Ascending aorta (tissue), 2 donors: ENCODE data around the gene ABHD12. TPM values are rescaled to one million over a fixed set of nuclear protein-coding genes. Genes with fewer than 3 reads are reported as not detected.
A peak's percentile ranks its signal among the peaks of the same experiment; 100 is the strongest.

Experiments
- DNase-seq, 2 donors: peaks; one replicate each; pipeline ENCODE4 v3.0.0-alpha.2; 2019; ENCODE audit warnings: low spot score in 2 of 2
- H3K27ac ChIP-seq, 2 donors: fragments of 200-600 bp; sonication (generic); one replicate each; pipeline ENCODE4 v1.5.1; 2016 to 2017; ENCODE audit warnings: mild to moderate bottlenecking in 1 of 2
- H3K27me3 ChIP-seq: fragments of 200-600 bp; sonication (generic); one replicate; pipeline ENCODE4 v1.5.1; 2017
- H3K36me3 ChIP-seq, 2 donors: fragments of 200-600 bp; sonication (generic); one replicate each; pipeline ENCODE4 v1.5.1; 2016
- H3K4me1 ChIP-seq, 2 donors: fragments of 200-600 bp; sonication (generic); one replicate each; pipeline ENCODE4 v1.5.1; 2016 to 2017; ENCODE audit warnings: mild to moderate bottlenecking in 1 of 2
- H3K4me3 ChIP-seq, 2 donors: fragments of 200-600 bp; sonication (generic); one replicate each; pipeline ENCODE4 v1.5.1; 2016 to 2017; ENCODE audit warnings: mild to moderate bottlenecking in 1 of 2
- H3K9me3 ChIP-seq, 2 donors: fragments of 200-600 bp; sonication (generic); one replicate each; pipeline ENCODE4 v1.5.1; 2016
- CTCF ChIP-seq, 3 experiments: fragments of 200-600 bp in 2 of 3; fragments of 450-650 bp in 1 of 3; sonication (generic) in 2 of 3; IDR thresholded peaks; one replicate each; pipeline ENCODE4 v1.5.1; 2016 to 2019; ENCODE audit warnings: antibody characterized with exemption in 3 of 3, mild to moderate bottlenecking in 1 of 3, moderate library complexity in 1 of 3
- intact Hi-C: fragments of 100-400 bp; cut with DNase I; formaldehyde crosslinking; loops from one replicate; pipeline ENCODE4 v1.15.1; 2023
- total RNA-seq: library from RNA; depleted of rRNA; stranded (reverse); fragments of >200 nt; gene quantifications from one replicate; pipeline ENCODE4 v1.1.0, GENCODE V29; 2016

The ABHD12 gene
- total RNA-seq, 1 donor from 2014 or later: 24.3 TPM

DNA sequence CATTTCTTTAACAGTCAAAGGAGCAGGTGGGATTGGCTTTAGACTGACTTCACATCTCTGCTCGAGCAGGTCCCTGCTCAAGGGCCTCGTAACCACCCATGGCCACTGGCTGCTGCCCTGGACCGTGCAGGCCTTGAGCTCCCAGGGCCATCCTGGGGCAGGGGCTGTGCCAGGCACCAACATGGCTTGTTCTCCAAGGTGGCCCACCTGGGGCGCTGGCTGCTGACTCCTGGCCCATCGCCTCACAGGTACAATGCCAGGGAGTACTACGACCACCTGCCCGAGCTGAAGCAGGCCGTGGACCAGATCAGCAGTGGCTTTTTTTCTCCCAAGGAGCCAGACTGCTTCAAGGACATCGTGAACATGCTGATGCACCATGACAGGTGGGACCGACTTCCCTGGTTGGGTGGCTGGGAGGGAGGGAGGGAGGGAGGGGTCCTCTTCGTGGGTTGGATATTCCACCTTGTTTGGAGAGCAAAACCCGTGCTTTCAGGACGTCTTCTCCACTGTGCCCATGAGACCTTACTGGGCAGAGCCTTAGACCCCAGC, 96.7 kb downstream of the ABHD12 start:
- TF ChIP-seq CTCF (IDR thresholded peaks at IDR 0.05): no peak
- Histone ChIP-seq H3K27me3 (no peaks in the 10 kb centered on the region), H3K9me3 (no peaks in the 10 kb centered on the region), H3K4me1 (peaks cover 7 to 27% of the 10 kb centered on the region in 2 donors), H3K27ac (peak overlapping the region; percentile 61 to 64), H3K4me3 (no peak overlapping the region), H3K36me3 (peaks cover 35 to 75% of the 10 kb centered on the region in 2 donors)
- DNase-seq: no peak
- intact Hi-C loops: loop anchor here (2.0 to 10.0 kb wide), 5 partner anchors 47 to 401 kb away; partner anchors contain the start of genes ABHD12, APMAP, PYGB and ZNF337

- H3K4me3 ChIP-seq: no peak overlapping the region
- DNase-seq: no peak
- TF ChIP-seq CTCF (IDR thresholded peaks at IDR 0.05): no peak
- peaks cover 7 to 27% of the 10 kb centered on the region in 2 donors for H3K4me1 ChIP-seq
- peak overlapping the region; percentile 32 to 64 for H3K27ac ChIP-seq
- no peaks in the 10 kb centered on the region for H3K27me3 ChIP-seq
- no peaks in the 10 kb centered on the region for H3K9me3 ChIP-seq
- peaks cover 40 to 75% of the 10 kb centered on the region in 2 donors for H3K36me3 ChIP-seq
- intact Hi-C loops: loop anchor here (5.0 to 10.0 kb wide), 2 partner anchors 46 to 401 kb away; partner anchors contain the start of genes PYGB and ZNF337
Measured at GRCh38 chr20:25293507-25293906, 97.1 kb downstream of the ABHD12 start.

DNA sequence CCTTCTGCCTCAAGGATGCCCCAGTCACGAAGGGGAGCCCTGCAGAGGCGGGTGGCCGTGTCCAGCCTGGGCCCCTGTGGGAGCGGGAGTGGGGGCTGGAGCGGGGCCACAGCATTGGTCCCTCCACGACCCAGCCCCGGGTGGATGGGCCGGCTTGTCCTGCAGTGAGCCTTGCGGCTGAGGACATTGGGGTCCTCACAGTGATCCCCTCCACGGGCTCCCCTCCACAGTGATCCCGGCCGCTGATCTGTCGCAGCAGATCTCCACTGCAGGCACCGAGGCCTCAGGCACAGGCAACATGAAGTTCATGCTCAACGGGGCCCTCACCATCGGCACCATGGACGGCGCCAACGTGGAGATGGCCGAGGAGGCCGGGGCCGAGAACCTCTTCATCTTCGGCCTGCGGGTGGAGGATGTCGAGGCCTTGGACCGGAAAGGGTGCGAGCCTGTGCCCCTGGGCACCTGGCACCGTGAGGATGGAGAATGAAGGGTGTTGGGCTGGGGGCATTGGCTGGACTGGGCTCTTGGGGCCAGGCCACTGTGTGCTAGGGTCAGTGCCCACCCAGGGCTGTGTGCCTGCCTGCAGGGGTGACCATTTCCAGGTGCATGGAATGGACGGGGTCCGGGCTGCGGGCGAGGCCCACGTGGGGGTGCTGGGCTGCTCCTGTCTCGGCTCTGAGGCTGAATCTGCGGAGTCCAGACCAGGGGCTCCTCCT, 98.3 kb downstream of the ABHD12 start:
- Histone ChIP-seq H3K36me3 (peaks cover 49 to 75% of the 10 kb centered on the region in 2 donors), H3K27ac (no peak overlapping the region), H3K4me1 (peaks cover 7 to 27% of the 10 kb centered on the region in 2 donors), H3K9me3 (no peaks in the 10 kb centered on the region), H3K4me3 (no peak overlapping the region), H3K27me3 (no peaks in the 10 kb centered on the region)
- no peak for DNase-seq
- intact Hi-C loops: loop anchor here (5.0 to 10.0 kb wide), 2 partner anchors 45 to 402 kb away; partner anchors contain the start of genes PYGB and ZNF337
- no peak for TF ChIP-seq CTCF (IDR thresholded peaks at IDR 0.05)

- H3K27me3 ChIP-seq: no peaks in the 10 kb centered on the region
- peaks cover 54 to 76% of the 10 kb centered on the region in 2 donors for H3K36me3 ChIP-seq
- H3K4me3 ChIP-seq: no peak overlapping the region
- H3K9me3 ChIP-seq: no peaks in the 10 kb centered on the region
- TF ChIP-seq CTCF (IDR thresholded peaks at IDR 0.05): no peak
- DNase-seq: no peak
- H3K4me1 ChIP-seq: peaks cover 7 to 22% of the 10 kb centered on the region in 2 donors
- peak overlapping the region in 1 of 2 donors; percentile 18 for H3K27ac ChIP-seq
- intact Hi-C loops: loop anchor here (5.0 to 10.0 kb wide), 2 partner anchors 44 to 403 kb away; partner anchors contain the start of genes PYGB and ZNF337
Measured at GRCh38 chr20:25291432-25292133, 99.1 kb downstream of the ABHD12 start.

DNA sequence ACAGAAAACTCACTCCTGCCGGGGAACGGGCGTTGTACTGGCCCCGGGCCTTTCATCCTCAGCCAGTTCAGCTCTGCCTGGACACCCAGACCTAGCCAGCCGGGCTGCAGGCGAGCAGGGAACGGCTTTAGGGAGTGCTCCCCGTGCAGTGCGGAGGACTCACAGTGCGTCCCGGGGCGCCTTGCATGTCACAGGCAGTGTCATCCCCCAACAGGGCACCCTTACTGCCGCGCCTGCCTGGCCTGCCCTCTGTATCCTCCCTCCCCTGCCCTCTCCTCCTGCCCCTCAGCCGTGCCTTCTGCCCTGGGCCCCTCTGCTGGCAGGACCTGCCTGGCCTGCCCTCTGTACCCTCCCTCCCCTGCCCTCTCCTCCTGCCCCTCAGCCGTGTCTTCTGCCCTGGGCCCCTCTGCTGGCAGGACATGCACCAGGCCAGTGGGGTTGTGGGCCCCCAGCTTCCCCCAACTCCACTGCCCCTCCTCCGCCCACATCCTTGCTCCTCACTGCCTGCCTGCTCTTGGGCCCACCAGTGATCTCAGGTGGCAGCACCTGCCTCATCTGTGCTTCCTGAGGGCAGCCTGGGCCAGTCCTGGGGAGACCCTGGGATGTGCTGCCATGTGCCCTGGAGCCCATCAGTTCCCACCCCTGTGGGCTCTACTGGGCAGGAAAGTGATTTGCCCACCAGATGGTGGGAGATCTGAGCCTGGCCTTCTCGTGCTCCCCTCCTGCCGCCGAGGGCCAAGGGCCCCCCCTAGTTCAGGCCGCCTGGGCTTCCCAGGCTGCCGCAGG, 99.8 kb downstream of the ABHD12 start:
- H3K4me1 ChIP-seq: peaks cover 7 to 14% of the 10 kb centered on the region in 2 donors
- no peak for TF ChIP-seq CTCF (IDR thresholded peaks at IDR 0.05)
- no peak overlapping the region for H3K4me3 ChIP-seq
- H3K27me3 ChIP-seq: no peaks in the 10 kb centered on the region
- H3K27ac ChIP-seq: peak overlapping the region in 1 of 2 donors; percentile 18
- intact Hi-C loops: loop anchor here (5.0 to 10.0 kb wide), 2 partner anchors 44 to 404 kb away; partner anchors contain the start of genes PYGB and ZNF337
- H3K9me3 ChIP-seq: no peaks in the 10 kb centered on the region
- no peak for DNase-seq
- H3K36me3 ChIP-seq: peaks cover 61 to 79% of the 10 kb centered on the region in 2 donors
